HG03469 (cell line): ENCODE results near the gene NPVF.

Experiments used
- ATAC-seq: cut with Tn5 transposase; IDR thresholded peaks from one replicate; pipeline ENCODE4 v1.9.1; 2021; ENCODE audit warnings: mild to moderate bottlenecking, moderate library complexity, moderate number of reproducible peaks; ENCODE audit not compliant: unreplicated experiment

NPVF gene, protein sequence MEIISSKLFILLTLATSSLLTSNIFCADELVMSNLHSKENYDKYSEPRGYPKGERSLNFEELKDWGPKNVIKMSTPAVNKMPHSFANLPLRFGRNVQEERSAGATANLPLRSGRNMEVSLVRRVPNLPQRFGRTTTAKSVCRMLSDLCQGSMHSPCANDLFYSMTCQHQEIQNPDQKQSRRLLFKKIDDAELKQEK

DNA sequence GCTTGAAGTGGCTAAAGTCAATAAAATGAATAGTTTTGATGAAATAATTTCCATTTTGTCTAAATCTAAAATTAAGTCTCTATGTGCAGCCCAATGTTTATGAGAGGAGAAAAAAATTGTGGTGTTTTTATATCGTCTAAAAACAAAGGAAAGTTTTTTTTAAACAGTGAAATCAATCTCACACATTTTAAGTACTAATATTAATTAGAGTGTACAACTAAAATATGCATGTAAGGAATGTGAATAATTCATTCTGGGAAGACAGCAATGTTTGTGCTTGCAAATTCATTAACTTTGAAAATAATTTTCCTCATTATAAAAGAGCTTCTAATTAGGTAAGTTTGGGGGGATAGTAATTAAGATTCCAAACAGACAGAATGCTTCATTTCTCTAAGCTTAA lies at the start of gene NPVF:
NPVF (minus strand) TSS at position 101 of the 400 bp plus-strand sequence; CDS start at position 54, 47 bp downstream.
- ATAC-seq = no peak

DNA sequence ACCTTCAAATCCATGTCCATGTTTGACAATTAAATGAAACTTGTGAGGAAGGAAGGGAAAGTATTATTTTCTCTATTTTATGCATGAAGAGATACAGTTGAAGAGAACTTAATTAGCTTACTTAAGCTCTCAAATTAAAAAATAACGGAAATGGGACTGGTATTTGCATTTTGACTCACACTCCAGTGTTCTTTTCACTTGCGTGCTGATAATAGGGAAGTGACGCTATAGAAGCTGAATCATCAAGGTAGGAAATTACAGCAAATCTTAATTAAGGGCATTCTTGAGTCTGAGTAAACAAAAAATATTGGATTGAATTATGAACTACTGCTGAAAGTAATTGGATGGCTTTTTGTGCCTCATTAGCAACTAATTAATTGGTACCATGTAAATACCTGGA lies 44.0 kb upstream of the NPVF start:
- no peak for ATAC-seq

DNA sequence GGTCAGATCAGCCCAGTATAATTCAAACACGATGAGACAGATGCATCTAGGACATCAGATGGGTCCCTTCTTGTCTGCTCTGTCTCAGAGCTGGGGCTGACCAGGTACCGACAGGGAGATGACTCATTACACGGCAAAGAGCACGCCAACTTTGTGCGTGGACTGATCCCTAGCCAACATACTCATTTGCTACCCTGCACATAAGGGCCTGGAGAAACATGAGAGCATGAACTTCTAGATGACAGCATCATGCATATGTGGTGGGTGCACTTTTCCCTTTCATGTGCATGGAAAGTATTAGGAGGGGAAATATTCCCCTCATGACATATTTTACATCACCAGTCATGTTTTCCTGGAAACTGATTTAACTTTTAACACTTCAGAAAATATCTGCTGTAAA lies 35.1 kb upstream of the NPVF start:
- no peak for ATAC-seq

DNA sequence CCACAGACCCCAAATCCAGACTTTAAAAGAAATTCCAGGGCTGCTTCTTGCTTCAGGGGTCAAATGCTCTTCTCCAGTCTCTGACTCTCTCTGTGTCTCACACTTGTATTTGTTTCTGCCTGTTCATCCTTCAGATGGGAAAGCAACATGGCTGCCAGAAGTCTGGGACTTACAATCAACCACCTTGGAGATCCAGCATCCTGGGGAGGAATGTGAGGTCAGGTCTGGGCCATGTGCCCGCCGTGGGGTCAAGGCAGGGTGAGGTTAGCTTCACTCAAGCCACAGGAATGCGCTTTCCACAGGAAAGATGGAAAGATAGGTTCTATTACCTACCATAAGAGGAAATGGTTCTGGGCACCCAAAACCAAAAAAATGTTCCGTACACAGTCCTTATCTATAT lies 34.3 kb upstream of the NPVF start:
- no peak for ATAC-seq

DNA sequence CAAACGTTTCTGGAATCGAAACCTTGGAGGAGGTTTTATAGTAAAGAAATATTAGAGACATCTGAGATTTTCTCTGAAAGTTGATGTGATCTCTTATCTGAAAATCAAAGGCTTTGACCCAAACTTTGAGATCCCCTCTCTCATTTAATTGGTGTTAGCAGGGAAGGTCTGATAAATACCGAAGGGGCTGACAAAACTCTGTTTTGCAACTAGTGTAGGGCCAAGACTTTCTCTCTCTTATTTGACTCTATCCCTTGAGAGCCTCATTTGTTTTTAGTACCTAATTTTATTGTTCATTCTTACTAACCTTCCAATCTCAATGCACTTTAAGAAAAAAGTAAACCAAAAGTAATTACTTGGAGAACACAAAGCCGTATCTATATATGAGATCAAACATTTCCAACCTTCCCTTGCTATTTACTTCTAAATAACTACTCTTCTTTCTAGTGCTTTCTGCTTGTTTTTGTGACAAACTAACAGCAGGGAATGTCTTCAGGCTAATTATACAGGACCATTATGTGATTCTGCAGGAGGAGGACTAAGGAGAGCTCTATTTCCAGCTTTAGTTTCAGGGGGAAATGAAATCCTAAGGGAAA lies 33.4 kb upstream of the NPVF start:
- ATAC-seq = no peak

DNA sequence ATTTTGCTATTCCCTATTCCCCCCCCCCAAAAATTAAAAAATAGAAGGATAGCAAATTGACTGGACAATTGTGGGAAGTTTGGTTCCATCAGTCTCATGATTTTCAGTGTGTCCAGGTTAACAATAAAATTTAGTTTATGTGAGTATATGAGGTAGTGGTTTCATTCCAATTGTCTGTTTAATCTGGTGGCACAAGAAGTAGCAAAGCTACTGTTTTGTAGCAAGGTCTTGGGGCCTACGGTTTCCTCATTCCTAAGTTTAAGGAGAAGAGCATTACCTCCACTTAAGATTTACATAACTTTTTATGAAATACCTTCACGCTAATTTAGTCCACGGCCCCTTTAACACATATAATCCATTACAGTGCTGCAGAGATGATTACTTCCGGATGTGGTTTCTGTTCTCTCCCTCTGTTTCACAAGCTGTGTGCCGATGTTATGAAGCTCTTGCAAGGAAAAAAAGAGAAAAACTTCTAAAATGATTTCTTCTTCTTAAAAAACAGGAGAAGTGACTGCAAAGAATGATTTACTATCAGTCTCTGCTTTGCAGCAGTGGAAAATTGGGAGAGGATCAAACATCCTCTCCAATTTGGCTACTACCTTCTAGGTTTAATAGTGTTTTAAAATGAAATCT lies 32.7 kb upstream of the NPVF start:
- ATAC-seq = no peak

DNA sequence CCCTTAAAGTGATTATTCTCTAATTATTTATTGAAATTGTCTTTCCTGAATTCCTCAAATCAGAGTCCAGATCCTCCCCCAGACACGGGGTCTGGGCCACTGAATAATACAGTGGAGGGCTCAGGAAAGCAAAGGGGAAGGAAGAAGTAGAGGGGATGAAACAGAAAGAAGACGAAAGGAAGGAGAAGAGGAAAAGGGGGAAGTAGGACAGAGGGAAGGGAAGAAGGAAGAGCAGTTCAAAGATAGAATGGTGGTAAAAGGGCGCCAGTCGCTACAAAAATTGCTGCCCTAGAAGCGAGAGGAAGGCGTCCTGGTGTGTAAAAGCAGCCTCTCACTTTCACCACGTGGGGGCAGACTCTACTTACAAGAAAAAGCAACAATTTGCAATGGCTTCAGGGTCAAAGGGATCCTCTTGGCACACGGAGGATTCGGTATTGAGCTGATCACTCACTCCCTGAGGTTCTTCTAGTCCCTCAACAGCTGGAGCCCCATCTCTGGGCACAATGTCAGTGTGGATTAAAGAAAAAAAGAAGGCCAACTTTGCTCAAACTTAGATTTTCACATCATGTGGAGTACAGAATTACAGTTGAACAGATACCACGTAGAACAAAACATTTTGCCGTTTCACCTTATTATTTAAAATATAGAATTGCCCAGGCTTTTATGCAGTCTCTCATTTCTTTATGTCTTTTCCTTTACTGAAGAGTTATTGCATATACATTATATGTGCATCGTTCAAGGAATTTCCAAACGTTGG lies 31.4 kb upstream of the NPVF start:
- no peak for ATAC-seq

DNA sequence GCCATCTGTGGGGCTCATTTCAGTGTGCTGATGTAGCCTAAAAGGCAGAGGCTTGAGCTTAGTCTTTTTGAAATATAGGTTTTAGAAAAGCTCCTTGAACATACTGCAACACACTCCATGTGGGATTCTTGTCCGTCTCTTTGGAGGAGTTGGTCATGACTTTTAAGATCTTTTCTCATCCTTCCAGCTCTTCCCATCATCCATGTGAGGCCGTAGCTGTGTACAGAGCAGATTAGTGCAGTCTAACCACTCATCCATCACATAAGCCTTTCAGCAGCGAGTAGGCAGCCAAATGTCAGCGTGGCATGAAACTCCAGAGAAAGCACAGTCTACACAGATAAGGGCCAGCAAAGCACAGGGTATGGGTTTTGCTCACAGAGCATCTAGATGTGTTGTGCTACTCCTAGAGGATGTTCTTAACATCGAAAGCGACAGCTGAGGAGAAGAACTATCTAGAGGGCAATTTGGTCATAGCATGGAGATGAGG lies 28.1 kb upstream of the NPVF start:
- no peak for ATAC-seq

DNA sequence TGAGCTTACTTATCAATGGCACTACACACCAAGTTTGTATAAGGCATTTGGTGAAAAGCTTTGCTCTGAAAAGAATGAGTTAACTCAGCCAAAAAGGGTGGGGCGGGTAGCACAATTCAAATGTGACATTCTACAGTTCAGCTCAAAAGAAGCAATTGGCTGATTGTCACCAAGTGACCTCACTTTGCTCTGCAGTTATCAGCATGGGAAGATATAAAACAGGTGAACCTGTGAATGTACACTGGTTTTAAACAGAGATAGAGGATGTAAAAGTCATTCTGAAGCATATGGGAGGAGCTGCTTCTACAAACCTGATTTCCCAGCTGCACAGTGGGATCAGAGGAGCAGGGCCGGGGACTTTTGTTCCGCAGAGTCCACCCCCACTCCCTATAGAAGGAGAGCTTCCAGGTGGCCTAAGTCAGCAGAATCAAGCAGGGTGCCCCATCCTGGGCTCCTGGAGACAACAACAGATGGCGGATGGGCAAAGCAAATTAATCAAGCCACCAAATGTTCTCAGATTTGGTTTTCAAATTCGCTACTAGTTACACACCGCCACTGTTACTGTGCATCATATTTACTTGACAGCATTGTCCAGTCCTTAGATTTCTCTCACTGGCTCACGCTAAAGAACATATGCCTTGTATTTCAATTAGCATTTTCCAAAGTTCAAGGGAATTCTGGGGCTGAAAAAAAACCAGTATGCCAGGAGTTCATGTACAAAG lies 27.5 kb upstream of the NPVF start:
- ATAC-seq = no peak

DNA sequence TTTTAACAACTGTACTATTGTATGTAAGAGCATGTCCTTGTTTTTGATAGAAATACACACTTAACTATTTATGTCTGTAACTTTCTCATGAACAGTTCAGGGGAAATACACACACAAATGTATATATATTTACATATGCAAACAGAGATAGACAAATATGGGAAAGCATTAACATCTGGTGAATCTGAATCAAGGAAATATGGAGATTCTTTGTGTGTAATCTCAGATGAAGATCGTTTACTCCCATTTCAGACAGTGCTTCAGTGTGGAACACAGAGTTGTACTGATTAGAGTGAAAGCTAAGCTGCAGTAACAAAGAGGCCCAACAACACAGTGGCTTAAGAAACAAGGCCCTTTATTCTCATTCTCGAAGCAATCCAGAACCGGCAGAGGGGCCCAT lies 26.3 kb upstream of the NPVF start:
- ATAC-seq = no peak

DNA sequence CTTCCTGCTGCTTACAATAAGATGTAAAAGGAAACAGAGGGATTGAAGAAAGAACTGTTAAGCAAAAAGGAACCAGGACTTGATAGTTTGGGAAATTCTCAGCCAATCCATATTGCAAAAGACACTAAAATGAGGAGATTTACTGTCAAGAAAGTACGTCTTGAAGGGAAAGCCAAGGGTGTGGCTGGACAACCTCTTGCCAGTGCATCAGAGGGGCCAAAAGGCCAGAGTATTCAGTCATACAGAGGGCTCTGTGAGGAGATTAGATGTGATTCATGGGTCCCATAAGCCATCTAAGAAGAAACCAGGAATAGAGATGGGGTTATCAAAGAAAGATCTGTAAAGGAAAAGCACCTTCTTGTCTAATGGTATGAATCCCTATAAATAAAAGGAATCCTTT lies 25.4 kb upstream of the NPVF start:
- no peak for ATAC-seq

DNA sequence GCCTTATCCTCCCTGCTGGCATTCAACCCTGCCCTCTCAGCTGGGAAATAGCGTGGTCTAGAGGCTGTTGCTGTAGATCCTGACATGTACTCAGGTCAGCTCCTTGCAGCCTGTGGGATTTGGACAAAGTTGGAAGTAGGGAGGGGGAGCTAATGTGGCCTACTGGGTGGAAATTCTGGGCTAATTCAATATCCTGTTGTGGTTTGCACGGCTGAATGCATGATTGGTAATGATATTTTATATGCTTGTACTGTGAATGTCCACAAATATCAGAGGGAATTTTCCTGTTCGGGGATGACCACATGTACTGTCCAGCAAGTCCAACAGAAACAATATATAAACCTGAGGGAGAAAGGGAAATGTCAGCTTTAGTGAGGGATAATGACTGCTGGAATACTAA lies 22.1 kb upstream of the NPVF start:
- ATAC-seq = no peak

DNA sequence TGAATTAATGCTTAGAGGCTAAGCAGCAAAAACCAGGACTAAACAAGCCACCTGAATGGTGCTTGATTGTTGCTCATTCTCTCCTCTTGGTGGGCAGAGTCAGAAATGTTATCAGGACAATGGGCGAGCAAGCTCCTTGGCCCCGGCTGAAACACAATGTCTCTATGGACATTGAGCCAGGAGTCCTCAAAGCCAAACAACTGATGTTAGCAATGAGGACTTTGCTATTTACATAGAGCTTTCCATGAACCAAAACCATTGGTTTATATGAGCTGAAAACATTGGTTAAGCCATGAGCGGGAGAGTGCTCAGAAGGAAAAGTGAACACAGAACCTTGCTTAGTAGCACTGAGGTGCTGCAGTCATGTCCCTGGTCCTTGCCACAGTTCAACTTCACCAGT lies 21.5 kb upstream of the NPVF start:
- no peak for ATAC-seq

DNA sequence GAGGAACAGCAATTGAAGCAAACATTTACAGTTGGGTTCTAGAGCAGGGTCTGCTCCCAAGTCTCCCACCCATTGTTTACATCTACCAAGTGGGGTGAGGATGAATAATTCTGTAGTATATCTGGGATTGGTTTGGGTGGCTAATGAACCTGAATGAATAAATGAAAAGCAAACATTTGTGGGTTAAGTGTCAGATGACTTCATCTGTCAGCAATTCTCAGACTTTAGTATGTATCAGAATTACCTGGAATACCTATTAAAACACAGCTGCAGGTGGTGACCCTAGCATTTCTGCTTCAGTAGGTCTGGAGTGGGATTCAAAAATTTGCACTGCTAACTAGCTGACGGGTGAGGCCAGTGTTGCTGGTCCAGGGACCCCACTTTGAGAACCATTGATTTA lies 18.0 kb upstream of the NPVF start:
- no peak for ATAC-seq

DNA sequence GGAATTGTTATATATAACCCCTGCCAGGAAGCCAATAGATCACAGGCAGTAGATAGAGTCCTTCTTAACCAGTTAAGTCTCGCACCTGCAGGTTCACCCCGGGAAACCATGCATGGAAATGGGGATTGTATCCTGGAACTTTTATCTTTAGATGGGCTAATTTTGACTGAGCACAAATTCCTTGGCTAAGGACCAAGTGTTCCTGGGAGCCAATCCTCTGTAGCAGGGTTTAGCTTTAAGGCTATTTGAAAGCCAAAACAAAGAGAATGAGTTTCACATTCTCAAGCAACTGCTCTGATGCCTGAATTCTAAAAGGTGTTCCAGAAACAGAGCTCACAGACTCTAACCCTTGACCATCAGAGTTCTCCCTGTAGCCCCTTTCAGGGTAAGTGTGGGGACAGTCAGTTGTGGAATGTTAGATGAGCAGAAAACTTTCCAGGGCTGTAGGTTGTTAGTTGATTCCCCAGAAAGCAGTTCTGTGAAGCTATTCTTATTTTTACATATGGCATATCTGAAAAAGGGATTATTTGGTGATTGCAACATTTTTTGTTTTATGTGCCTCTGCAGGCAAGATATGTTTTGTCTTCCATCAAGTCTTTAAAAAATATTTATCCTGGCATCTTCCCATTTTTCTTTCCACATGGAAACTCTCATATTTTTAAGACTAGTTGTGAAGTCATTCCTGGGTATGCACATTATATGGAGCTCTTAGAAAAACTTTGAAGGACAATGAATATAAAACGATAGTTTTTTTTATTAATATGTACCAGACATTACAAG lies 16.2 kb upstream of the NPVF start:
- no peak for ATAC-seq

DNA sequence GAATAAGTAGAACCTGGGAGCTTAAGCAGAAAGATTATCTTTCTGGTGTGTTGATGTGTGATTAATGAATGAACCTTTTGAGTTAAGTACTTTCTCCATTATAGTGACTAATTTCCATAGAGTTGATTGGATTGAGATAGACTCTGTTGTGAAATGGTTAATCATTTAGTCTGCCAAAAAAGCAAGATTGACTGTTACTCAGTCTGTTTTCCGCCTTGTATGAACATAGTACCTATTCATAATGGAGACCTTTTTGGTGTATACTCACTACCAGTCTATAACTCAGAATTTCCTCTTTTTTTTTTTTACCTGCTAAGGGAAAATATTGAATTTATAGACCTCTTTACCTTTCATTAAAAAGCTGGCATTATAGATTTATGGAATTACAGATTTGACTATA lies 14.4 kb upstream of the NPVF start:
- no peak for ATAC-seq

DNA sequence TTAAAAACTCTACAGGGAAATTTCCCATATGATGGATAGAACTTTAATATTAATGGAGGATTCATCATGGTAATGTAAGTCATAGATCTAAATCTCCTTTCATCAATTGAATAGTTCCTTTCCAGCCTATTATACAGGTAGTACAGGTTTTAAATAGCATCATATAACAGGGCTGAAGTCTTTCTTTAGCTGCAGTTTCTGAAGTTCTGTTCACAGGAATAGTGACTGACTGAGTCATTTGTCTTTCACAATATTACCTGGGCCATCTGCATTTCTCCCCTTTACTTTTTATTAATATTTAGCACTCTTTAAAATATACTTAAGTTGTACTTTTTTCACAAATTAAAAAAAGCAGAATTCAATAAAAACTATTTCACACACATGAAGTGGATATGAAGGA lies 12.6 kb upstream of the NPVF start:
- ATAC-seq = no peak

DNA sequence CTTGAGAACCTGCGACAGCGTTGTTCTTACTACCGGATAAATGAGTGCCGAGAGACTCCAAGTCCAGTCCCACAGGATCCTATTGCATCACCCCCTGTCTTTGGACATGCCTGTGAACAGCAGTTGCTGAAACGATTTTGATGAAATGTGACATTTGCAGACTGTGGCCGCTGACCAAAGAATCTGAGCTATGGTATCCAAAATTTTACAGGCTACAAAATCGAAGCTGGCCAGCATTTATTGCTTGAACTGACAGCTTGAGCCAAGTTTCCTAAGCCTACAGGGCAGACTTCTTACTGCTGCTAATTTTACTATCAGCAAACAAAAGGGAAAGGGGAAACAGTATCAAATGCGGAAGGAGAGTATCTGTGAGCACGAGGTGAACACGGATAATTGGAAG lies 12.1 kb upstream of the NPVF start:
- ATAC-seq = no peak

DNA sequence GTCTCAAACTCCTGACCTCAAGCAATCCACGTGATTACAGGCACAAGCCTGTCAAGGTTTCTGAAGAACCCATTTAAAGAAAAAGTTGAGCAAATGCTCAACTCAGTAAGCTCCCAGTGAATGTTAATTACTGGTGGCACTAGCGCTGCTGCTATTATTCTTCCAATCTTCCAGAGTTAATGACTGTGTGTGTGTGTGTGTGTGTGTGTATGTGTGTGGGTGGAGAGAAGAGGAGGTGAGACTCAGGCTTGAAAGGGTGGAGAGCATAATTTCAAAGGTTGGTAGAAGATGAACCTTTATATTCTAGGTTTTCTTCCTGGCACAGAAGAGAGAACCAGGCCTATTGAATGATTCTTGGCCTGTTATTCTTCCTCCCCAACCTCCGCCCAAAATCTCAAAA lies 11.6 kb upstream of the NPVF start:
- no peak for ATAC-seq

DNA sequence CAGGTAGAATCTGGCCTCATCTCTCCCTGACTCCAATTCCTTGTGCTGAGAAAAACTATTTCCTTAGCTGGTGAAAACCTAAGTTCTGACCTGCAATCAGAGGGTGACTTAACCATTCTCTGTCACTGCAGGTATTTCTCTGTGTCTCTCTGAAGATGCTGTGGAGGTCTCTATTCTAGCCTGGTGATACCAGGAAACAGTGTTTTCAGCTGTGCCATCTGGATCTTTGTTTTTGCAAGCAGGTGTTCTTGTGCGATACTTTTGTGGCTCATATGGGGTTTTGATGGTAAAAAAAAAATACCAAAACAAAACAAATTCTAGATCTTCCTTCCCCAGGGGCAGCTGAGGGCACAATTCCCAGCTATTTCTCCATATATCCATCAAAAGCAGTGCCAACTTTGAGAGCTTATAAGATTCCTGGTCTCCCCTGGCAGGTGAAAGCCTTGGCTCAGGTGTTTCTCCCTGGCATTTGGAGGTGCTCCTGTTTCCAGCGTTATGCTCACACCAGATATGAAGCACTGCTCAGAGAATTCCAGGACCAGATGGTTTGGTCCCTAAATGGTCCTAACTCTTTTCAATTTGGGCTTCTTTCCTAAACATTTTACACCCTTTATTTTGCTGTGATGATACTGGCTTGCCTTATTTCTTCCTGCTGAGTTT lies 9.9 kb upstream of the NPVF start:
- no peak for ATAC-seq
